ENCODE results near the gene HDAC4. TPM values are rescaled to one million over a fixed set of nuclear protein-coding genes. Genes with fewer than 3 reads are reported as not detected.

HDAC4 gene
- total and polyA plus RNA-seq, 7 donors: 7.9 to 329 (median 129) TPM

GRCh38 chr2:239440511-239440959 is 39.7 kb upstream of the HDAC4 start:
- no peak for TF ChIP-seq CTCF (IDR thresholded peaks at IDR 0.05)
- no peak for ATAC-seq
- Histone ChIP-seq H3K27ac (no peak overlapping the region), H3K4me1 (no peaks in the 10 kb centered on the region), H3K9me3 (no peaks in the 10 kb centered on the region), H3K36me3 (ENCODE audit: insufficient read depth in 1 of 2, low read depth in 1 of 2) (no peaks in the 10 kb centered on the region), H3K27me3 (ENCODE audit: insufficient read depth in 3 of 3, low read length in 2 of 3) (peaks cover 0 to 16% (median 3%) of the 10 kb centered on the region in 3 donors), H3K4me3 (no peak overlapping the region)
- WGBS, 3 donors: 17 to 24% (median 20%) methylated on average over 18 of the region's 18 CpGs
- DNase-seq: no peak
- intact Hi-C loops (cut with DNase I): no loop called here

GRCh38 chr2:239439754-239440315 is 39.0 kb upstream of the HDAC4 start:
- no peak for DNase-seq
- peaks cover 0 to 16% (median 3%) of the 10 kb centered on the region in 3 donors for H3K27me3 ChIP-seq (ENCODE audit: insufficient read depth in 3 of 3, low read length in 2 of 3)
- ATAC-seq: peak in 1 of 4 donors; percentile 15
- no peak for TF ChIP-seq CTCF (IDR thresholded peaks at IDR 0.05)
- WGBS, 3 donors: 60 to 72% (median 61%) methylated on average over 10 to 11 of the region's 11 CpGs
- no peaks in the 10 kb centered on the region for H3K4me1 ChIP-seq
- H3K27ac ChIP-seq: no peak overlapping the region
- no peak overlapping the region for H3K4me3 ChIP-seq
- intact Hi-C loops (cut with DNase I): loop anchor here in 1 of 2 donors (10.0 kb wide), 1 partner anchor 1365 kb away; no protein-coding TSS in a partner anchor
- no peaks in the 10 kb centered on the region for H3K9me3 ChIP-seq
- H3K36me3 ChIP-seq (ENCODE audit: insufficient read depth in 1 of 2, low read depth in 1 of 2): no peaks in the 10 kb centered on the region

GRCh38 chr2:239438995-239439753 is 38.4 kb upstream of the HDAC4 start:
- Histone ChIP-seq H3K4me1 (no peaks in the 10 kb centered on the region), H3K36me3 (ENCODE audit: insufficient read depth in 1 of 2, low read depth in 1 of 2) (no peaks in the 10 kb centered on the region), H3K4me3 (no peak overlapping the region), H3K27ac (no peak overlapping the region), H3K9me3 (no peaks in the 10 kb centered on the region), H3K27me3 (ENCODE audit: insufficient read depth in 3 of 3, low read length in 2 of 3) (peaks cover 0 to 16% (median 3%) of the 10 kb centered on the region in 3 donors)
- ATAC-seq: no peak
- TF ChIP-seq CTCF (IDR thresholded peaks at IDR 0.05): no peak
- no peak for DNase-seq
- 49 to 70% (median 53%) methylated on average over 21 of the region's 21 CpGs for WGBS, 3 donors
- intact Hi-C loops (cut with DNase I): loop anchor here in 1 of 2 donors (10.0 kb wide), 1 partner anchor 1366 kb away; no protein-coding TSS in a partner anchor

GRCh38 chr2:239438368-239438767 is 37.5 kb upstream of the HDAC4 start:
- Histone ChIP-seq H3K27me3 (ENCODE audit: insufficient read depth in 3 of 3, low read length in 2 of 3) (peaks cover 0 to 16% (median 3%) of the 10 kb centered on the region in 3 donors), H3K27ac (no peak overlapping the region), H3K36me3 (ENCODE audit: insufficient read depth in 1 of 2, low read depth in 1 of 2) (no peaks in the 10 kb centered on the region), H3K4me3 (no peak overlapping the region), H3K4me1 (no peaks in the 10 kb centered on the region), H3K9me3 (no peaks in the 10 kb centered on the region)
- 93 to 94% (median 93%) methylated on average over 3 of the region's 3 CpGs for WGBS, 3 donors
- ATAC-seq: no peak
- intact Hi-C loops (cut with DNase I): loop anchor here in 1 of 2 donors (10.0 kb wide), 1 partner anchor 1366 kb away; no protein-coding TSS in a partner anchor
- no peak for TF ChIP-seq CTCF (IDR thresholded peaks at IDR 0.05)
- no peak for DNase-seq

Measured in psoas muscle (tissue), 8 donors.